Measurements from ENCODE around the gene UBAC1.

UBAC1 gene, protein sequence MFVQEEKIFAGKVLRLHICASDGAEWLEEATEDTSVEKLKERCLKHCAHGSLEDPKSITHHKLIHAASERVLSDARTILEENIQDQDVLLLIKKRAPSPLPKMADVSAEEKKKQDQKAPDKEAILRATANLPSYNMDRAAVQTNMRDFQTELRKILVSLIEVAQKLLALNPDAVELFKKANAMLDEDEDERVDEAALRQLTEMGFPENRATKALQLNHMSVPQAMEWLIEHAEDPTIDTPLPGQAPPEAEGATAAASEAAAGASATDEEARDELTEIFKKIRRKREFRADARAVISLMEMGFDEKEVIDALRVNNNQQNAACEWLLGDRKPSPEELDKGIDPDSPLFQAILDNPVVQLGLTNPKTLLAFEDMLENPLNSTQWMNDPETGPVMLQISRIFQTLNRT

GRCh38 chr9:135961277-135961715, at the start of gene UBAC1:
TSS of gene UBAC1 (minus strand) at chr9:135961373. CDS start at chr9:135961162, 211 bp downstream.
- peak; percentile 21 for DNase-seq

- DNase-seq = no peak
Observed at GRCh38 chr9:136010615-136011361, 49.6 kb upstream of the UBAC1 start.

DNA sequence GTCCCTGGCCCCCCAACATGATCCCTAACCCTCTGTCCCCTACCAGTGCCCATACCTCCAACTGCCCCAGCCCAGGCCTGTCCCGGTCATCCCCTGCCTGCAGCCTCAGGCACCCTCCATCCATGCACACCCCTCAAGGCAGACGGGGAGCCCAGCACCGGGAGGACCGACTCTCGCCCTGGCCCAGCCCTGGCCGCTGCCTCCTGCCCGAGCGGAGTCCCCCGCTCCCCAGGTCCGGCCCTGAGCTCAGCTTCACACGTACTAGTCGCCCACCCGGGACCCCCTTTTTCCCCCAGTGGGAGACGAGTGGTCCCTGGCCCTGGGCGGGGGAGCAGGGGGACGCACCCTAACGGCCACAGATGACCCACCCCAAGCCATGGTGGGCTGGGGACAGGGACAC, 49.0 kb upstream of the UBAC1 start:
- no peak for DNase-seq

DNA sequence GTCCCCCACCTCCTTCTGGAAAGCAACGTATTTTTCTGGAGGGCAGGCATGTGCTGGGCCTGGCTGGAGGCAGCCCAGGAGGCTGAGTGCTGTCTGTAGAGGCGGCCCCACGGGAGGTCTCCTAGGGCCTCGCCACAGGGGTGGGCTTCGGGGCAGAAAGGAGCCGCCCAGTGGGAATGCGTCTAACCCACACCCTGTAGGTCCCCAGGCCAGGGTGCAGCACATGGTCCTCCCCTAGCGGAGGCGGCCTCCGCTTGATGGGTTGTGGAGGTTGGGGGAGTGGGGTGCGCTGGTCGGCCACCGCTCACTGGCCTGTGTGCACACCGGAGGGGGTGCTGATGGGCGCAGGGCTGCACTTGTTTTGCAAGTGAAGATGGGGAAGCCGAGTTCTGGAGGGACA, 48.3 kb upstream of the UBAC1 start:
- no peak for DNase-seq

DNA sequence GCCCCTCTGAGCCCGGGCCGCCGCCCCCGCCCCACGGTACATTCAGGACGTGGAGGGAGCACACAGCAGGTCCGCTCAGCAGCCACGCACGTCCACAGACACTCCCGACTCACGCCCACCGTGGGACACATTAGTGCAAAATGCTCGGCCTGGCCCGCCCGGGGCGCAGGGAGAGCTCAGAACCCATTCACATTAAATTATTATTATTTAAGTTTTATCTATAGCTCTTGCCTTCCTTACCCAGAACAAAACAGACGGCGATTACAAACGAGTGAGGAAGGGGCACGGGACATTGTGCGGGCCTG, 47.5 kb upstream of the UBAC1 start:
- DNase-seq = no peak

GRCh38 chr9:136007934-136008692, 46.9 kb upstream of the UBAC1 start:
- no peak for DNase-seq

DNA sequence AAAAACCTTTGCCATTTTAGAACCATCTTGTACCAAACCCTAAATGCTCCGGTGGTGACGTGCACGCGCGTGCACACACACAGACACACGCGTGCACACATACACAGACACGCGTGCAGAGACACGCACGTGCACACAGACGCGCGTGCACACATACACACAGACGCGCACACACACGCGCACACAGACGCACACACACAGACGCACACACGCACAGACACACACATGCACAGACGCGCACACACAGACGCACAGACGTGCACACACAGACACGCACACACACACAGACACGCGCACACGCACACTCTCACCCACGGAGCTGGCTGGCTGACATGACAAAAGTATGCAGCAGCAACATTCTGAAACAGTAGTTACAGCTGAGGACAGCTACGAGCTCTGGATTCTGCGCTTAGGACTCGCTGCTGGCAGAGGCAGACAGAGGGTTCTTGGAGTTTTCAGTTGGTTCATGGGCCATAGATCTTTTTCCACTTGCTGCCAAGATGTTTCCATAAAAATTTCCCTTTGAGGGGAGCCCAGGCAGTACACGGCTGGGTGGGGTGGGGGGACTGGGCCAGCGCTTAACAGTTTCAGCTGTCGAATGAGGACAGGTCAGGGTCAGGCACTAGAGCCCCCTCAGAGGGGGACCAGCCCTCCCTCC, 46.2 kb upstream of the UBAC1 start:
- no peak for DNase-seq

DNA sequence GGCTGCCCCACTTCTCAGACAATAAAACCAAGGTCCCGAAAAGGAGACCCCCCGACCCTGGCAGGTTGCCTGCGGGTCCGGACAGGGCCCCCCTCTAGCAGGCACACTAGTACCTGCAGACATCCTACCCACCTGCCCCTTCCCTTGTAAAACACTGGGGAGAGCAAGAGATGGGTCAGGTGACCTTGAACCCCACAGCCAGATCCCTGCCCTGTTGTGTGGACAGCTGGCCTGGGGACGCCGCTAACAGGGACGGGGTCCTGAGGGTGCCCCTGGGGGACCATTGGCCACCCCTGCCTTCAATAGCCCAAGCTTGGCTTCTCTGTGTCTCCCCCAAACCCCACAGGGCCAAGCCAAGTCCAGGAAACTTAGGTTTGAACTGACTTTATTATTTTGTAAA, 45.0 kb upstream of the UBAC1 start:
- DNase-seq = no peak

GRCh38 chr9:136004712-136005111, 43.5 kb upstream of the UBAC1 start:
- DNase-seq = no peak

GRCh38 chr9:136004219-136004618, 43.0 kb upstream of the UBAC1 start:
- DNase-seq = no peak

DNA sequence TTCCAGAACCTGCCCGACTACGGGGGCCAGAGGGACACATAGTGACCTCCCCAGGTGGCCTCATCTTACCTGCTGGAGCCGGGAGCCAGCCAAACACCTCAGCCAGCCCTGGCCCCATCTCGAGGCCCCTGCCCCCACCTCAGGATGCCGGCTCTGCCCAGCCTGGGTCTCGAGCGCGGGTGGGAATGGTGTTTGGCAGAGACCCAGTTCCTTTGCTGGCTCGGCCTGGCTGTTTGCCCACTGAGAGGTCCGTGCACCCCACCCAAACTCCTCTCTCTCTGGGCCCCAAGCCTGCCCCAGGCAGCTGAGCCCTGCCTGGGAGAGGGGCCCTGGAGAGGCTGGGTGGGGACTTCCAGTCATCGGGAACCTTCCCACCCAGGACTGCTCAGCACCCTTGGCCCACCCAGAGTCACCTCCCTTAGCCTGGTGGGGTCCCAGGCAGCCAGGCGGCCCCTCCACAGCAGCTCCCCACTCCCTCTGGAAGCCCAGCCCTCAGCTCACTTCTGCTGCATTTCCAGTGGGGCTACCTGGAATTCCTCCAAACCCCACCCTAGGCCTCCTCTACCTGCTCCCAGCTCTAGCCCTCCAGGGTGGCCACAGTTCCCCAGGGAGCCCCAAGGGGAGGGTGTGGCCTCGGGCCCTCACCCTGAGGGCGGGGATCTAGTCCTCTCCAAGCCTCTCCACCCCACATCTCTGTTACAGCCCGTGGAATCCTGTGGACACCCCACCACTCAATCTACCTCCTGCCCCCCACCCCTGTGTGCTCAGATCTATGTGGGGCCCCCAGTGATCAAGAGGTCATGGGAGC, 42.4 kb upstream of the UBAC1 start:
- DNase-seq = no peak

GRCh38 chr9:136002881-136003280, 41.7 kb upstream of the UBAC1 start:
- DNase-seq = no peak

- no peak for DNase-seq
Observed at GRCh38 chr9:136002215-136002614, 41.0 kb upstream of the UBAC1 start.

DNA sequence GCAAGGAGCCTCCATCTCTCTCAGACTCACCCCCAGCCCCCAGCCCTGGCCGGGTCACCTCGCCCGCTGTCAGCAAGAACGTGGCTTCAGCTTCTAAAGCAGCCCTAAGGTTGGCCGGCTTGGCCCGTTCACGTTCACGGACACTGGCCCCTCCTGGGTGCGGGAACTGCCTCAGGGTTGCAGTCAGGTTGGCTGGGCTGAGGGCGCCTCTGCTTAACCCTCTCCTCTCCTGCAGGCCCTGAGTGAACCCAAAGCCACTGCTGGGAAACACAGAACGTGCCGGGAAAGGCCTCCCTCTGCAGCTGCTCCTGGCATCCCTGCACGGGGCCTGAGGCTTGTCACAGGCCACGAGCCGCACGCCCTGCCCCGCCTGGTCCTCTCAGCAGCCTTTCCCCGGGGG, 40.1 kb upstream of the UBAC1 start:
- no peak for DNase-seq

DNA sequence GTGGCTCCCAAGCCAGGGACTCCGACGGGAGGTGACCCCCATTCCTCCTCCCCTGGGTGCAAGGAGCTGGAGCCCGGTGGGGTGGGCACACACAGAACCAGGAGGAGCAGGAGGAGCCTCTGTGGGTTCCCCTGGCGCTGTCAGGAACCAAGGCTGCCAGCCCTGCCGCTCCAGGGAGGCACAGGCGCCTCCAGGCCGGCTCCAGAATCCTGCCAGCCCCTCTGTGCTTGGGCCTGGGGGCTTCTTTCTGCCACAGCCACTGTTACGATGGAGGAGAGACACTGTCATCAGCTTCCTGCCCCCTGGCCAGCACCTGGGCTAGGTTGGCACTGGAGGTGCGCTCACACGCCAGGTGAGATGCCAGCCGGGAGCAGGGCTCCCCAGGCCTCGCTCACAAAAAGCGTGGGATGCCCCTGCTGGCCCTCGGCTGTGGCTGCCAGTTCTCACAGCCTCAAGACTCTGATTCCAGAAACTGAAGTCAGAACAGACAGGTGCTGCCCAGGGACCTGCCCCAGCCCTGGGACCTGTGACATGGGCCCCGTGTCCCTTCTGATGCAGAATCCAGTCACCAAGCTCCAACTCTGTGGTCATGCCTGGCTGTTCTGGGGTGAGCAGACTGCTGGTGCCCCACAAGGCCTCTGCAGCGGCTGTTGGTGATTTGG, 37.4 kb upstream of the UBAC1 start:
- DNase-seq = no peak

GRCh38 chr9:135998016-135998380, 36.8 kb upstream of the UBAC1 start:
- no peak for DNase-seq

DNA sequence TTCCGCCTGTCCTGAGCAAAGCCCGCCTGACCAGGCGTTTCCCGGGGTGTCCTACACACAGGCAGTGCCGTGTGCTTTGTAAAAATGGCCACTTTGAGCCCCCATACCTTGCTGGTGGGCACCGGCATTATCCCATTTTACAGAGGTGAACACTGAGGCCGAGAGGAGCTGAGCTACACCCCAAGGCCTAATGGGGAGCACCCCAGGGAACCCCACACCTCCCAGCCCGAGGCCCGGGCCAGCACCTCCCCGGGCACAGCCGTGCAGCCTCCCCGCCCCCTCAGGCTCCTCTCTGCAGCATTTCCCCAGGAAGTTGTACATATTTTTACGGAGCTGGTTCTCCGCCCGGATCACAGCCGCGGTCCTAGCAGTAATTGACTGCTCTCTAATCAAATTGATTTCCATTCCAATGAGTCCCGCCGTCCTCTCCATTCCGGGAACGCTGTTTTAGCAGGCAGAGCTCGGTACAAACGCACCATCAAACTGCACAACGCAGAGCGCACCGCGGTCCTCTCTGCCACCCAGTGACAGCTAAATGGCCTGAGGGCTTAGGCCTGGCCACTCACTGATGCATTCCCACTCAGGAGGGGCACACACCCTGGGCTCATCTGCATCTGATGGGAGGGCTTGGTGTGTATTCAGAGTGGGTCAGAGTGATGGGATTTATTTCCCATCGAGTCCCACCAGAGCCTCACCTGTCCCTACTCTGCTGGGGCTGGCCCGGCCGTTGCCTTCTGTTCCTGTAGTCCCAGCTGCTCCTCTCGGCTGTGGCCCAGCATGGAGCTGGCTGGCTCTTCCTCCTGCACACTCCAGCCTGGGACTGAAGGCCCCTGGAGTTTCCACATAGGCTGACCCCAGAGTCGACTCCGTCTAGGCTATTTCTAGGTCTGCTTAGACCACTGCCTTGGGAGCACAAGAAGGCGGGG, 36.2 kb upstream of the UBAC1 start:
- no peak for DNase-seq

GRCh38 chr9:135995816-135996215, 34.6 kb upstream of the UBAC1 start:
- no peak for DNase-seq

- no peak for DNase-seq
Observed at GRCh38 chr9:135994501-135995192, 33.5 kb upstream of the UBAC1 start.

Data from NCI-H187 treated with DMSO at 0.1 percent for 48 hours (cell line).